SK-N-DZ (cell line): ENCODE data around the gene PPP3CB.
A peak's percentile ranks its signal among the peaks of the same experiment; 100 is the strongest.

ENCODE experiments used
- DNase-seq: peaks from one replicate; pipeline ENCODE4 v3.0.0-alpha.2; 2015; ENCODE audit warnings: low spot score

Gene PPP3CB

GRCh38 chr10:73480158-73480557 is 15.7 kb downstream of the PPP3CB start:
- no peak for DNase-seq

- no peak for DNase-seq
Measured at GRCh38 chr10:73478636-73479035, 17.2 kb downstream of the PPP3CB start.

- no peak for DNase-seq
Measured at GRCh38 chr10:73471226-73471625, 24.6 kb downstream of the PPP3CB start.

GRCh38 chr10:73469579-73469978 is 26.2 kb downstream of the PPP3CB start:
- DNase-seq, result no peak

- DNase-seq, result no peak
Measured at GRCh38 chr10:73467206-73467605, 28.6 kb downstream of the PPP3CB start.

- no peak for DNase-seq
Measured at GRCh38 chr10:73465978-73466726, 29.7 kb downstream of the PPP3CB start.

- no peak for DNase-seq
Measured at GRCh38 chr10:73460897-73461296, 34.9 kb downstream of the PPP3CB start.

GRCh38 chr10:73459683-73460314 is 36.0 kb downstream of the PPP3CB start:
- DNase-seq, result no peak

- no peak for DNase-seq
Measured at GRCh38 chr10:73456187-73456890, 39.5 kb downstream of the PPP3CB start.

GRCh38 chr10:73449113-73449512 is 46.7 kb downstream of the PPP3CB start:
- DNase-seq, result no peak

- DNase-seq, result no peak
Measured at GRCh38 chr10:73448384-73448783, 47.4 kb downstream of the PPP3CB start.

- DNase-seq, result no peak
Measured at GRCh38 chr10:73446926-73447325, 48.9 kb downstream of the PPP3CB start.

GRCh38 chr10:73444457-73444856 is 51.4 kb downstream of the PPP3CB start:
- no peak for DNase-seq

- DNase-seq, result no peak
Measured at GRCh38 chr10:73439605-73440312, 56.1 kb downstream of the PPP3CB start.

- no peak for DNase-seq
Measured at GRCh38 chr10:73439055-73439454, 56.8 kb downstream of the PPP3CB start.

GRCh38 chr10:73433538-73433867 is 62.3 kb downstream of the PPP3CB start, which contains the start of gene MSS51:
Gene MSS51 (minus strand): TSS chr10:73433561. CDS start chr10:73428284, 5,277 bp downstream.
- no peak for DNase-seq

GRCh38 chr10:73432646-73433537 is 62.9 kb downstream of the PPP3CB start:
- DNase-seq, result no peak

GRCh38 chr10:73426318-73426717 is 69.5 kb downstream of the PPP3CB start:
- no peak for DNase-seq

- peak; percentile 38 for DNase-seq
Measured at GRCh38 chr10:73424478-73424877, 71.3 kb downstream of the PPP3CB start.

GRCh38 chr10:73423309-73423708 is 72.5 kb downstream of the PPP3CB start:
- no peak for DNase-seq

GRCh38 chr10:73416571-73416970 is 79.3 kb downstream of the PPP3CB start:
- DNase-seq, result no peak
